ENCODE measurements around the gene ELAC2.

The ELAC2 gene

GRCh38 chr17:13016881-13017654 is 759 bp downstream of the ELAC2 start:
- no peak for DNase-seq

GRCh38 chr17:13014801-13015200 is 3.0 kb downstream of the ELAC2 start:
- no peak for DNase-seq

- no peak for DNase-seq
Measured at GRCh38 chr17:13010959-13011358, 6.9 kb downstream of the ELAC2 start.

- no peak for DNase-seq
Measured at GRCh38 chr17:13008461-13008860, 9.4 kb downstream of the ELAC2 start.

- no peak for DNase-seq
Measured at GRCh38 chr17:13005530-13005929, 12.3 kb downstream of the ELAC2 start.

GRCh38 chr17:13004336-13004735 is 13.5 kb downstream of the ELAC2 start:
- no peak for DNase-seq

- DNase-seq = no peak
Measured at GRCh38 chr17:13003927-13004326, 13.9 kb downstream of the ELAC2 start.

GRCh38 chr17:13003454-13003851 is 14.4 kb downstream of the ELAC2 start:
- no peak for DNase-seq

- DNase-seq = peak; percentile 49 to 50
Measured at GRCh38 chr17:13002761-13003453, 14.9 kb downstream of the ELAC2 start.

- no peak for DNase-seq
Measured at GRCh38 chr17:13001991-13002615, 15.7 kb downstream of the ELAC2 start.

- DNase-seq = no peak
Measured at GRCh38 chr17:13000561-13000960, 17.3 kb downstream of the ELAC2 start.

GRCh38 chr17:12998874-12999273 is 19.0 kb downstream of the ELAC2 start:
- no peak for DNase-seq

GRCh38 chr17:12998461-12998860 is 19.4 kb downstream of the ELAC2 start:
- DNase-seq = no peak

- no peak for DNase-seq
Measured at GRCh38 chr17:12996941-12997340, 20.9 kb downstream of the ELAC2 start.

- no peak for DNase-seq
Measured at GRCh38 chr17:12996357-12996756, 21.5 kb downstream of the ELAC2 start.

GRCh38 chr17:12995896-12996295 is 21.9 kb downstream of the ELAC2 start:
- no peak for DNase-seq

- DNase-seq = no peak
Measured at GRCh38 chr17:12995106-12995895, 22.5 kb downstream of the ELAC2 start.

- DNase-seq = no peak
Measured at GRCh38 chr17:12994341-12995074, 23.3 kb downstream of the ELAC2 start.

- DNase-seq = no peak
Measured at GRCh38 chr17:12993631-12994030, 24.2 kb downstream of the ELAC2 start.

GRCh38 chr17:12992676-12993075 is 25.2 kb downstream of the ELAC2 start:
- no peak for DNase-seq

- no peak for DNase-seq
Measured at GRCh38 chr17:12990926-12991325, 26.9 kb downstream of the ELAC2 start.

GRCh38 chr17:12990041-12990808 is 27.6 kb downstream of the ELAC2 start:
- DNase-seq = no peak
